IMR-90 (cell line): ENCODE results near the gene HOXA3. TPM values are rescaled to one million over a fixed set of nuclear protein-coding genes. Genes with fewer than 3 reads are reported as not detected.

Experiments
- ATAC-seq: fragments of 200-7000 bp; cut with Tn5 transposase; 2 replicates; pipeline ENCODE4 v1.9.1; 2020; ENCODE audit warnings: low read depth, mild to moderate bottlenecking, moderate library complexity
- BruUV-seq: library from RNA; stranded (reverse); fragments of 400-500 nt; replicated peaks from 2 replicates; lab custom pipeline; 2021; lab: Mats Ljungman, UMichigan
- CTCF ChIA-PET: fragments of 300-600 bp; formaldehyde crosslinking; extraction: SDS; loops from one replicate; lab custom pipeline; 2021; ENCODE audit warnings: antibody characterized with exemption; lab: Yijun Ruan, JAX
- POLR2A ChIA-PET: fragments of 300-600 bp; sonication (Branson Sonifier 250); formaldehyde crosslinking; loops from one replicate; lab custom pipeline; 2022; ENCODE audit warnings: antibody characterized with exemption; ENCODE audit not compliant: unreplicated experiment; lab: Charles Lee
- DNase-seq: peaks from one replicate; pipeline ENCODE4 v3.0.0; 2013
- H2AFZ ChIP-seq: replicated peaks from 2 replicates; pipeline ENCODE3; 2013; ENCODE audit warnings: low read length, mild to moderate bottlenecking; ENCODE audit not compliant: poor library complexity
- H2AK5ac ChIP-seq: 2 replicates; pipeline ENCODE4 v1.6.1; 2013; ENCODE audit warnings: low read depth, low read length, inconsistent platforms
- H2AK9ac ChIP-seq: replicated peaks from 2 replicates; pipeline ENCODE3; 2013; ENCODE audit warnings: mild to moderate bottlenecking, low read depth, low read length, moderate library complexity; ENCODE audit not compliant: poor library complexity
- H2BK120ac ChIP-seq: 2 replicates; pipeline ENCODE4 v1.6.1; 2013; ENCODE audit warnings: low read depth, low read length, inconsistent platforms
- H2BK15ac ChIP-seq: 3 replicates; pipeline ENCODE4 v1.6.1; 2013; ENCODE audit warnings: low read depth, low read length, inconsistent platforms
- H2BK20ac ChIP-seq: 2 replicates; pipeline ENCODE4 v1.6.1; 2013; ENCODE audit warnings: low read depth, mild to moderate bottlenecking, inconsistent platforms, low read length, moderate library complexity
- H2BK5ac ChIP-seq: 2 replicates; pipeline ENCODE4 v1.6.1; 2013; ENCODE audit warnings: mild to moderate bottlenecking, low read depth, low read length, inconsistent platforms; ENCODE audit not compliant: poor library complexity, severe bottlenecking
- H3K14ac ChIP-seq: replicated peaks from 2 replicates; pipeline ENCODE4 v1.6.1; 2013; ENCODE audit warnings: low read depth, low read length, inconsistent platforms
- H3K18ac ChIP-seq: 2 replicates; pipeline ENCODE4 v1.6.1; 2013; ENCODE audit warnings: low read depth, low read length, control low read depth
- H3K23ac ChIP-seq: 2 replicates; pipeline ENCODE4 v1.6.1; 2013; ENCODE audit warnings: low read depth, low read length, inconsistent platforms
- H3K27ac ChIP-seq: 2 replicates; pipeline ENCODE4 v1.5.1; 2013; ENCODE audit warnings: mild to moderate bottlenecking, control low read depth, low read length; ENCODE audit not compliant: insufficient read depth
- H3K27me3 ChIP-seq: 2 replicates; pipeline ENCODE4 v1.6.1; 2013; ENCODE audit warnings: low read length; ENCODE audit not compliant: control insufficient read depth, insufficient read depth
- H3K36me3 ChIP-seq: 2 replicates; pipeline ENCODE4 v1.6.1; 2013; ENCODE audit warnings: low read length, mixed read lengths; ENCODE audit not compliant: control insufficient read depth, insufficient read depth
- H3K4ac ChIP-seq: 2 replicates; pipeline ENCODE4 v1.6.1; 2013; ENCODE audit warnings: low read depth, low read length, inconsistent platforms
- H3K4me1 ChIP-seq: 2 replicates; pipeline ENCODE4 v1.6.1; 2013; ENCODE audit warnings: low read length, mixed read lengths; ENCODE audit not compliant: control insufficient read depth, insufficient read depth
- H3K4me2 ChIP-seq: 2 replicates; pipeline ENCODE4 v1.6.1; 2013; ENCODE audit warnings: low read depth, mild to moderate bottlenecking, control low read depth, low read length, moderate library complexity
- H3K4me3 ChIP-seq: 2 replicates; pipeline ENCODE4 v1.5.1; 2013; ENCODE audit warnings: low read depth, mild to moderate bottlenecking, control low read depth, low read length, moderate library complexity; ENCODE audit not compliant: insufficient read depth
- H3K56ac ChIP-seq: 2 replicates; pipeline ENCODE4 v1.6.1; 2013; ENCODE audit warnings: low read length, inconsistent platforms; ENCODE audit not compliant: insufficient read depth; ENCODE audit errors: extremely low read depth
- H3K79me1 ChIP-seq, 2 experiments: 2 replicates each; pipeline ENCODE4 v1.6.1; 2013; ENCODE audit warnings: low read length in 2 of 2, inconsistent platforms in 1 of 2, low read depth in 1 of 2
- H3K9ac ChIP-seq: 2 replicates; pipeline ENCODE4 v1.6.1; 2013; ENCODE audit warnings: low read depth, low read length, control low read depth
- H3K9me1 ChIP-seq: 2 replicates; pipeline ENCODE4 v1.6.1; 2013; ENCODE audit warnings: low read length, inconsistent platforms; ENCODE audit not compliant: insufficient read depth
- H3K9me3 ChIP-seq: 2 replicates; pipeline ENCODE4 v1.6.1; 2013; ENCODE audit warnings: low read length; ENCODE audit not compliant: control insufficient read depth, insufficient read depth
- H4K20me1 ChIP-seq: 2 replicates; pipeline ENCODE4 v1.6.1; 2013; ENCODE audit warnings: low read length, inconsistent platforms; ENCODE audit not compliant: insufficient read depth
- H4K5ac ChIP-seq: 2 replicates; pipeline ENCODE4 v1.6.1; 2013; ENCODE audit warnings: mild to moderate bottlenecking, low read depth, low read length, control low read depth
- H4K8ac ChIP-seq, 2 experiments: 2 replicates each; pipeline ENCODE4 v1.6.1; 2013; ENCODE audit warnings: low read depth in 2 of 2, low read length in 2 of 2, control low read depth in 1 of 2, inconsistent platforms in 1 of 2
- H4K91ac ChIP-seq: 2 replicates; pipeline ENCODE4 v1.6.1; 2013; ENCODE audit warnings: low read depth, low read length, inconsistent platforms; ENCODE audit not compliant: insufficient read depth
- BHLHE40 ChIP-seq: fragments of 150-350 bp; IDR thresholded peaks from 2 replicates; pipeline ENCODE4 v1.6.1; 2016; ENCODE audit warnings: mild to moderate bottlenecking, low read depth, low read length
- FOS ChIP-seq: fragments of 150-350 bp; IDR thresholded peaks from 2 replicates; pipeline ENCODE4 v1.6.1; 2016; ENCODE audit warnings: low read depth, low read length
- WGBS, 2 experiments: methylation state at CpG; one replicate each; pipeline versions ENCODE4 v1.1.5 to v1.1.7; 2013; ENCODE audit warnings: missing lambda C conversion rate in 2 of 2; ENCODE audit not compliant: insufficient read length in 1 of 2; ENCODE audit errors: extremely low coverage in 2 of 2; 5-methylcytosine and 5-hydroxymethylcytosine counted together
- dilution Hi-C: fragments of 300-500 bp; cut with HindIII; formaldehyde crosslinking; loops from one replicate; pipeline ENCODE4 v1.14.3; 2018; ENCODE audit warnings: low sequenced_read_pairs; ENCODE audit not compliant: unreplicated experiment
- in situ Hi-C: fragments of 300-500 bp; cut with MboI; formaldehyde crosslinking; loops from 3 replicates; pipeline ENCODE4 v1.14.3; 2019; ENCODE audit warnings: low sequenced_read_pairs, inconsistent platforms, mixed read lengths
- intact Hi-C: fragments of 100-400 bp; cut with micrococcal nuclease; formaldehyde crosslinking; loops from 2 replicates; pipeline ENCODE4 v1.10.0; 2022
- polyA plus RNA-seq, 3 experiments: library from polyadenylated mRNA; depleted of rRNA; stranded (reverse); fragments of >200 nt; gene quantifications; 2 replicates each; pipeline ENCODE4 v1.2.3, GENCODE V29; 2012; ENCODE audit warnings: low replicate concordance in 1 of 3
- total RNA-seq: library from RNA; depleted of rRNA; stranded (reverse); fragments of >200 nt; gene quantifications from 2 replicates; pipeline ENCODE4 v1.2.3, GENCODE V29; 2012

Gene HOXA3
- total and polyA plus RNA-seq, 2 of the 4 experiments (the other 2 are of a cell fraction): 0.90 to 5.4 TPM

GRCh38 chr7:27164045-27164366, 11.6 kb upstream of the HOXA3 start:
- no peak for ATAC-seq
- H3K9ac ChIP-seq: no peak overlapping the region
- no TSS peak for BruUV-seq

More at GRCh38 chr7:27164045-27164366, 11.6 kb upstream of the HOXA3 start:
- Histone ChIP-seq H4K5ac (no peak overlapping the region), H3K4me2 (no peak overlapping the region), H3K9me1 (no peaks in the 10 kb centered on the region), H3K4me1 (no peaks in the 10 kb centered on the region; the same call in 1 of the 2 replicates), H3K27ac (no peak overlapping the region), H2AK9ac (peak overlapping the region; percentile 33), H4K91ac (no peak overlapping the region), H3K23ac (no peak overlapping the region), H3K79me1 (no peaks in the 10 kb centered on the region), H3K27me3 (peaks cover 61% of the 10 kb centered on the region), H2BK15ac (no peak overlapping the region), H2BK5ac (no peak overlapping the region), H3K9me3 (peaks cover 20% of the 10 kb centered on the region), H3K4ac (no peak overlapping the region), H2AK5ac (no peak overlapping the region), H2AFZ (no peak overlapping the region), H3K14ac (no peak overlapping the region), H3K36me3 (no peaks in the 10 kb centered on the region), H4K8ac (no peak overlapping the region), H3K18ac (no peak overlapping the region), H2BK120ac (no peak overlapping the region), H3K4me3 (no peak overlapping the region), H2BK20ac (no peak overlapping the region), H3K56ac (no peak overlapping the region), H4K20me1 (no peaks in the 10 kb centered on the region)
- dilution Hi-C loops (no loop called here), intact Hi-C loops (loop anchor here (5.0 to 10.0 kb wide), 2 partner anchors 962 to 1909 kb away; partner anchors contain the start of genes CBX3 and HNRNPA2B1), in situ Hi-C loops (no loop called here)
- ChIA-PET POLR2A (no interaction called here), CTCF (no interaction called here)
- DNase-seq: no peak
- WGBS, 2 experiments: 38% methylated on average over 2 of the region's 12 CpGs; no CpG with 5 or more reads in 1 of the 2 experiments
- TF ChIP-seq BHLHE40: no peak
- TF ChIP-seq FOS: no peak
